Ishikawa (cell line): ENCODE data around the gene UFSP1.

Source experiments
- CEBPB ChIP-seq: IDR thresholded peaks from 2 replicates; pipeline ENCODE4 v1.6.1; 2012
- CREB1 ChIP-seq: IDR thresholded peaks from 2 replicates; pipeline ENCODE4 v1.6.1; 2012; ENCODE audit warnings: low read depth
- EGR1 ChIP-seq: IDR thresholded peaks from 2 replicates; pipeline ENCODE4 v1.6.1; 2012
- EP300 ChIP-seq: IDR thresholded peaks from 2 replicates; pipeline ENCODE4 v1.6.1; 2012; ENCODE audit warnings: borderline replicate concordance
- FOXM1 ChIP-seq: IDR thresholded peaks from 2 replicates; pipeline ENCODE4 v1.6.1; 2012; ENCODE audit warnings: low read depth, borderline replicate concordance
- MAX ChIP-seq: IDR thresholded peaks from 2 replicates; pipeline ENCODE4 v1.6.1; 2012
- NFIC ChIP-seq: IDR thresholded peaks from 2 replicates; pipeline ENCODE4 v1.6.1; 2012
- RAD21 ChIP-seq: IDR thresholded peaks from 2 replicates; pipeline ENCODE4 v1.6.1; 2012; ENCODE audit warnings: low read depth
- TAF1 ChIP-seq: IDR thresholded peaks from 2 replicates; pipeline ENCODE4 v1.6.1; 2012; ENCODE audit warnings: low read depth, mild to moderate bottlenecking
- TCF12 ChIP-seq: IDR thresholded peaks from 2 replicates; pipeline ENCODE4 v1.6.1; 2012; ENCODE audit warnings: low read depth
- TEAD4 ChIP-seq: IDR thresholded peaks from 2 replicates; pipeline ENCODE4 v1.6.1; 2012
- USF1 ChIP-seq: IDR thresholded peaks from 2 replicates; pipeline ENCODE4 v1.6.1; 2012
- YY1 ChIP-seq: IDR thresholded peaks from 2 replicates; pipeline ENCODE4 v1.6.1; 2012; ENCODE audit warnings: low read depth
- ZBTB7A ChIP-seq: IDR thresholded peaks from 2 replicates; pipeline ENCODE4 v1.6.1; 2012; ENCODE audit warnings: low read depth
- TF ChIP-seq, protein P1 (sequence below): IDR thresholded peaks from 2 replicates; pipeline ENCODE4 v1.6.1; 2012; ENCODE audit warnings: low read depth, mild to moderate bottlenecking

UFSP1 gene

GRCh38 chr7:100890653-100891567 lies 1.4 kb upstream of the UFSP1 start:
- peak; percentile 3; the same call in 1 of the 2 replicates for TF ChIP-seq ZBTB7A
- no peak for TF ChIP-seq FOXM1

DNA sequence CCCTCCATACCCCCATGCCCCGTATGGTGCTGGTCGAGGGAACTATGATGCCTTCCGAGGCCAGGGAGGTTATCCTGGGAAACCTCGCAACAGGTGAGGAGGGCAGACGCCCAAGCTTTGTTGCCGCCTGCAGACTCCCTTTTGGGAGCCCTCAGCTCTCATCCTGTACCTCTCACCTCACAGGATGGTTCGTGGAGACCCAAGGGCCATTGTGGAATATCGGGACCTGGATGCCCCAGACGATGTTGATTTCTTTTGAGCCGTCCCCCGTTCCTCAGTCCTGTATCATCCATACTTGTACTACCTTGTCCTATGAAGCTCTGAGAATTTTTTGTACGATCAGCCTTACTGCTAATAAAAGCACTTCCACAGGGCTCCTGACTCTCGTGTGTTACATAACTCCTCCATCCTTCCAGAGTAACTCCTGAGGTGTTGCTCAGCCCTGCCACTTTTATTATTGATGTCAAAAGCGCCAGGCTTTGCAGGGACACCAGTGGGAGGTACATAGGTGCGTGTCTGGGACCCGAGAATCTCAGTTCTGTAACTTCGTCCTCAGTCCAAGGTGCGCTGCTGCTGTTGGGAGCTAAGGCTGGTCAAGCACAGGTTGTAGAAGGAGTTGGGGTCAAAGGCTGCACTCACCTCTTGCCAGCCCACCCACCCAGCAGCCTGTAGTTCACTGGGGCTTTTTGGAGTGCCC lies 1.1 kb downstream of the UFSP1 start:
- TF ChIP-seq TAF1 (no peak), FOXM1 (no peak), USF1 (no peak), EGR1 (no peak), EP300 (no peak), CREB1 (no peak), RAD21 (no peak), ZBTB7A (no peak)
- TF ChIP-seq, protein P1, sequence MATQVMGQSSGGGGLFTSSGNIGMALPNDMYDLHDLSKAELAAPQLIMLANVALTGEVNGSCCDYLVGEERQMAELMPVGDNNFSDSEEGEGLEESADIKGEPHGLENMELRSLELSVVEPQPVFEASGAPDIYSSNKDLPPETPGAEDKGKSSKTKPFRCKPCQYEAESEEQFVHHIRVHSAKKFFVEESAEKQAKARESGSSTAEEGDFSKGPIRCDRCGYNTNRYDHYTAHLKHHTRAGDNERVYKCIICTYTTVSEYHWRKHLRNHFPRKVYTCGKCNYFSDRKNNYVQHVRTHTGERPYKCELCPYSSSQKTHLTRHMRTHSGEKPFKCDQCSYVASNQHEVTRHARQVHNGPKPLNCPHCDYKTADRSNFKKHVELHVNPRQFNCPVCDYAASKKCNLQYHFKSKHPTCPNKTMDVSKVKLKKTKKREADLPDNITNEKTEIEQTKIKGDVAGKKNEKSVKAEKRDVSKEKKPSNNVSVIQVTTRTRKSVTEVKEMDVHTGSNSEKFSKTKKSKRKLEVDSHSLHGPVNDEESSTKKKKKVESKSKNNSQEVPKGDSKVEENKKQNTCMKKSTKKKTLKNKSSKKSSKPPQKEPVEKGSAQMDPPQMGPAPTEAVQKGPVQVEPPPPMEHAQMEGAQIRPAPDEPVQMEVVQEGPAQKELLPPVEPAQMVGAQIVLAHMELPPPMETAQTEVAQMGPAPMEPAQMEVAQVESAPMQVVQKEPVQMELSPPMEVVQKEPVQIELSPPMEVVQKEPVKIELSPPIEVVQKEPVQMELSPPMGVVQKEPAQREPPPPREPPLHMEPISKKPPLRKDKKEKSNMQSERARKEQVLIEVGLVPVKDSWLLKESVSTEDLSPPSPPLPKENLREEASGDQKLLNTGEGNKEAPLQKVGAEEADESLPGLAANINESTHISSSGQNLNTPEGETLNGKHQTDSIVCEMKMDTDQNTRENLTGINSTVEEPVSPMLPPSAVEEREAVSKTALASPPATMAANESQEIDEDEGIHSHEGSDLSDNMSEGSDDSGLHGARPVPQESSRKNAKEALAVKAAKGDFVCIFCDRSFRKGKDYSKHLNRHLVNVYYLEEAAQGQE, result no peak

DNA sequence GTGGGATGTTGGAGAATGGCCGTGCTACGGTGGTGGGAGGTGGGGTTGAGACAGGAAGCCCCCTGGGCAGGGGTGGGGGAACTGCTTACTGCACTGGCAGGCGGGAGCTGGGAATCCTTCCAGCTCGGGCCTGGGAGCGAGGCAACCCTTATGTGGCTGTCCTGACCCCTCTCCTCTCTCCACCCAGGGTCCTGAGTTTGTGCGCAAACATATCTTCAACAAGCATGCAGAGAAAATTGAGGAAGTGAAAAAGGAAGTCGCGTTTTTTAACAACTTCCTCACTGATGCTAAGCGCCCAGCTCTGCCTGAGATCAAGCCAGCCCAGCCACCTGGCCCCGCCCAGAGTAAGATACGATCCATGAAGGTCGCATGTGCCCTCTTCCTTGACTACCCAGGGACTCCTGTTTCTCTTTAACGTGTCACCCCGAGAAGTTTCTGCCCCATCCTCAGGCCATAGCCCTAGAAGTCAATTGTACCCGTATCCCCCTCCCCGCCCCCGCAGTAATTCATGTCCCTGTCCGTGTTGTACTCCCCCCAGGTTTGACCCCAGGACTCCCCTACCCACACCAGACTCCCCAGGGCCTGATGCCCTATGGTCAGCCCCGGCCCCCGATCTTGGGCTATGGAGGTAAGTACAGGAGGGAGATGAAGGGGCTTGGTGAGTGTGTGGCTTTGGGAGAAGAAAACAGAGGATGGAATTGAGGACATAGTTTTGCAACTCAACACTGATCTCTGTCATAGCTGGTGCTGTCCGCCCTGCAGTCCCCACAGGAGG lies 1.8 kb downstream of the UFSP1 start:
- TF ChIP-seq, protein P1, result no peak
- TF ChIP-seq YY1 (no peak), ZBTB7A (no peak), MAX (no peak), FOXM1 (no peak), TAF1 (no peak), EGR1 (no peak), NFIC (no peak), USF1 (no peak), RAD21 (no peak), CREB1 (no peak), TEAD4 (no peak), CEBPB (no peak)

DNA sequence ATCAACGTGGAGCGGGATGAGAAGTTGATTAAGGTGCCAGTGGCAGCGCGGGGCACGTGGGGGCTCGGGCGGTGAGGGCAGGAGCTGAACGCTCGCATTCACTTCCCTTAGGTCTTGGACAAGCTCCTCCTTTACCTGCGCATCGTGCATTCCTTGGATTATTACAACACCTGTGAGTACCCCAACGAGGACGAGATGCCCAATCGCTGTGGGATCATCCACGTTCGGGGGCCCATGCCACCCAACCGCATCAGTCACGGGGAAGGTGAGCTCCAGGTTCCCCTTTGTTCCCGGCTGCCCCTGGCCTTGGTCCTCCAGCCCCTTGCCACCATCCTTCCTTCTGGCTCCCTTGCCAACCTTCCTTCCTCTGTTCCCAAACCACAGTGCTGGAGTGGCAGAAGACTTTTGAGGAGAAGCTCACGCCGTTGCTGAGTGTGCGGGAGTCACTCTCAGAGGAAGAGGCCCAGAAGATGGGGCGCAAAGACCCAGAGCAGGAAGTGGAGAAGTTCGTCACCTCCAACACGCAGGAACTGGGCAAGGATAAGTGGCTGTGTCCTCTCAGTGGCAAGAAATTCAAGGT lies 2.5 kb downstream of the UFSP1 start:
- TF ChIP-seq EP300 (no peak), CEBPB (no peak), TAF1 (no peak), EGR1 (no peak), YY1 (no peak), ZBTB7A (no peak), USF1 (no peak), FOXM1 (no peak), NFIC (no peak), TCF12 (no peak), RAD21 (no peak), TEAD4 (no peak)
- TF ChIP-seq, protein P1, result no peak
